ENCODE measurements around the gene ASB10.

ASB10 gene

GRCh38 chr7:151129960-151130591, 57.0 kb downstream of the ASB10 start:
- DNase-seq (ENCODE audit: low read depth in 2 of 2) = no peak
- no peak for TF ChIP-seq CTCF (IDR thresholded peaks at IDR 0.05; ENCODE audit: low read depth, low read length)
- no peak overlapping the region for H3K4me3 ChIP-seq (replicated peaks in 1 of 2; ENCODE audit: low read depth in 2 of 2, low read length in 2 of 2)

GRCh38 chr7:151129117-151129959, 57.7 kb downstream of the ASB10 start:
- no peak for TF ChIP-seq CTCF (IDR thresholded peaks at IDR 0.05; ENCODE audit: low read depth, low read length)
- DNase-seq (ENCODE audit: low read depth in 2 of 2) = no peak
- H3K4me3 ChIP-seq (replicated peaks in 1 of 2; ENCODE audit: low read depth in 2 of 2, low read length in 2 of 2) = no peak overlapping the region

GRCh38 chr7:151128716-151129115, 58.3 kb downstream of the ASB10 start:
- TF ChIP-seq CTCF (IDR thresholded peaks at IDR 0.05; ENCODE audit: low read depth, low read length) = no peak
- no peak overlapping the region for H3K4me3 ChIP-seq (replicated peaks in 1 of 2; ENCODE audit: low read depth in 2 of 2, low read length in 2 of 2)
- no peak for DNase-seq (ENCODE audit: low read depth in 2 of 2)

GRCh38 chr7:151128144-151128543, 58.9 kb downstream of the ASB10 start:
- DNase-seq (ENCODE audit: low read depth in 2 of 2) = no peak
- no peak for TF ChIP-seq CTCF (IDR thresholded peaks at IDR 0.05; ENCODE audit: low read depth, low read length)
- no peak overlapping the region for H3K4me3 ChIP-seq (replicated peaks in 1 of 2; ENCODE audit: low read depth in 2 of 2, low read length in 2 of 2)

- DNase-seq (ENCODE audit: low read depth in 2 of 2) = no peak
- no peak overlapping the region for H3K4me3 ChIP-seq (replicated peaks in 1 of 2; ENCODE audit: low read depth in 2 of 2, low read length in 2 of 2)
- TF ChIP-seq CTCF (IDR thresholded peaks at IDR 0.05; ENCODE audit: low read depth, low read length) = no peak
Observed at GRCh38 chr7:151126491-151127137, 60.4 kb downstream of the ASB10 start.

GRCh38 chr7:151125846-151126481, 61.1 kb downstream of the ASB10 start:
- H3K4me3 ChIP-seq (replicated peaks in 1 of 2; ENCODE audit: low read depth in 2 of 2, low read length in 2 of 2) = peak overlapping the region; percentile 13 to 41
- no peak for TF ChIP-seq CTCF (IDR thresholded peaks at IDR 0.05; ENCODE audit: low read depth, low read length)
- DNase-seq (ENCODE audit: low read depth in 2 of 2) = no peak

Measured in cardiac fibroblast (primary cell).